GM18858 (cell line): ENCODE results near the gene SLC25A30.
"Not testable (repeated sequence)": the region's sequence is repeated elsewhere in the genome, so short reads cannot be mapped to it uniquely, and the experiment has no call there.

Experiments
- ATAC-seq: cut with Tn5 transposase; IDR thresholded peaks from one replicate; pipeline ENCODE4 v1.9.1; 2021; ENCODE audit not compliant: unreplicated experiment

SLC25A30 gene

DNA sequence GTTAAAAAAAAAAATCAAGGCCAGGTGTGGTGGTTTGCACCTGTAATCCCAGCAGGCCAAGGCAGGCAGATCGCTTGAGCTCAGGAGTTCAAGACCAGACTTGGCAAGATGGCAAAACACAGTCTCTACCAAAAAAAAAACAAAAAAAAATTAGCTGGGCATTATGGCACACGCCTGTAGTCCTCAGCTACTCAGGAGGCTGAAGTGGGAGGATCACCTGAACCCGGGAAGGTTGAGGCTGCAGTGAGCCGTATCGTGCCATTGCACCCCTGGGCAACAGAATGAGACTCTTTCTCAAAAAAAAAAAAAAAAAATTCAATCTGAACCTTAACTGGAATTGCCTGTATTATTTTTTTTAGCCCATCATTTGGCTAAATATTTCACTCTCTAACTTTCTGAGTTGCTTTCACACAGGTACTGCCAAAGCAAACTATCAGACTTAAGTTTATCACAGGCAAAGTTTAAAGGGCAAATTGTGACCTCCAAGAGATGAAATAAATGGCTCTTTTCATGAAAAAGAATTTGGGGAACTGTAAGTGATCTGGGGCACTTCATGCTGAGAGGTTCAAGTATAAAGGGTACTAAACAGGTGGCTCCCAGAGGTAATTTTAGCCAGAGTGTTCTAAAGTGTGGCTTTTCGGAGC is 14.7 kb upstream of the SLC25A30 start:
- no peak for ATAC-seq

GRCh38 chr13:45426056-45426841 is 8.1 kb upstream of the SLC25A30 start:
- ATAC-seq = not testable (repeated sequence)

- no peak for ATAC-seq
Measured at GRCh38 chr13:45422731-45423292, 4.6 kb upstream of the SLC25A30 start.

- no peak for ATAC-seq
Measured at GRCh38 chr13:45419945-45420344, 1.8 kb upstream of the SLC25A30 start.

GRCh38 chr13:45419389-45419788 is 1.2 kb upstream of the SLC25A30 start:
- not testable (repeated sequence) for ATAC-seq

- no peak for ATAC-seq
Measured at GRCh38 chr13:45416516-45417128, 1.6 kb downstream of the SLC25A30 start.

DNA sequence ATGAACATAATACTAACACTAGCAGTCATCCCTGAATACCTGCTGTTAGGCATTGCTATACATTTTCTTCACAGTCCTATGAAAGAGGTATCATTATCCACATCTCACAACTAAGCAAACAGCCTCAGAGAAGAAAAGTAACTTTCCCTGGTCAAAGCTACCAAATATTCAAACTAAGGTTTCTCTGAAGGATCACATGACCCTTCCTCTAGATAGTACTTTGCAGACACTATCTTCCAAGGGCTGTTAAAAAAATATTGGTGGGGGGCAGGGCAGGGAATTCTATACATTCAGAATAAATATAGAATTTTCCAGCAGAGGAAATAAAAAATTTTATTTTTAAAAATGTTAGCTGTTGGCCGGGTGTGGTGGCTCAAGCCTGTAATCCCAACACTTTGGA is 3.1 kb downstream of the SLC25A30 start:
- ATAC-seq = no peak

- ATAC-seq = no peak
Measured at GRCh38 chr13:45413826-45414307, 4.3 kb downstream of the SLC25A30 start.

DNA sequence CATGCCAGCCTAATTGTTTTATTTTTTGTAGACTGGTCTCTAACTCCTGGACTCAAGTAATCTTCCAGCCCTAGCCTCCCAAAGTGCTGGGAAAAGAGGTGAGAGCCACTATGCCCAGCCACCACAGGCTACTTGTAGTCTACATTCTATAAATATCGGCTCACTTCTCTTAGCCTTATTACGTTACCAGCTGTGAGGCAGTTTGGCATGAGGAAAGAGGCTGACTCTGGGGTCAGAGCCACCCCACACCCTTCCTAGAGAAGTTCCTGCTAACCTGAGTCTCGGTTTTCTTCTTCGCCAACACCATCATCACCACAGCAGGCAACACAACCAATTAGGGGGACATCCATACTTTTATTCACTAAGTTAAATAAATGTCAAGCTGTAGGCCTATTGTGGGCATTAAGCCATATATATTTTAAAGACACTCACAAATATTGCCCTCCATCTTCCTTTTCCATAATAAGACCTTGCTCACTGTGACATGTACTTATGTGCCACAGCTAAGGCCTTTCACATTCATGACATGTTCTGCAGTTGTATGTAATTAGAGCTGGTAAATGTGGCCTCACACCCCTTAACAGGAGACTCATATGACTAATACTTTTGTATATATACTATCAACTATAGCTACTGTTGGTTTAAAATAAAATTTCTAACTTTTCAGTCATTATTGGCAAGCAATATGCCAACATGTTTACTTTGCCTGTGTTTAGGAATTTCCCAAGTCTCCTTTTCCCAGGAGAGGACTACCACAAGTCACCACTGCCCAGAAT is 5.7 kb downstream of the SLC25A30 start:
- no peak for ATAC-seq

DNA sequence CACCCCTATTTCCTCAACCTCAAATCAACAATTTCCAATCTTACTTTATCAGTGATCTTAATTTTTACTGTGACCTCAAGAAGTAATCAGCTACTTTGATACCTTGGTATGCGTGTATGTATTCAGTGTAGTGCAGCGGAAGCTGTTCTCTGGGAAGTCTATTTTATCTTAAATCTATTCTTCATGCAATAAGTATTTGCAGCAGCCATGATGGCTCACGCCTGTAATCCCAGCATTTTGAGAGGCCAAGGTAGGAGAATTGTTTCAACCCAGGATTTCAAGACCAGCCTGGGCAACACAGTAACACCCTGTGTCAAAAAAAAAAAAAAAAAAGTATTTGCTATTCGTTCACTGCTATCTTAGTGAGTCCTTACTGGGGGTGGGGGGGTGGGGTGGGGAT is 6.5 kb downstream of the SLC25A30 start:
- no peak for ATAC-seq

GRCh38 chr13:45411221-45411620 is 7.0 kb downstream of the SLC25A30 start:
- no peak for ATAC-seq

- no peak for ATAC-seq
Measured at GRCh38 chr13:45410466-45410865, 7.7 kb downstream of the SLC25A30 start.

- ATAC-seq = no peak
Measured at GRCh38 chr13:45410001-45410400, 8.2 kb downstream of the SLC25A30 start.

DNA sequence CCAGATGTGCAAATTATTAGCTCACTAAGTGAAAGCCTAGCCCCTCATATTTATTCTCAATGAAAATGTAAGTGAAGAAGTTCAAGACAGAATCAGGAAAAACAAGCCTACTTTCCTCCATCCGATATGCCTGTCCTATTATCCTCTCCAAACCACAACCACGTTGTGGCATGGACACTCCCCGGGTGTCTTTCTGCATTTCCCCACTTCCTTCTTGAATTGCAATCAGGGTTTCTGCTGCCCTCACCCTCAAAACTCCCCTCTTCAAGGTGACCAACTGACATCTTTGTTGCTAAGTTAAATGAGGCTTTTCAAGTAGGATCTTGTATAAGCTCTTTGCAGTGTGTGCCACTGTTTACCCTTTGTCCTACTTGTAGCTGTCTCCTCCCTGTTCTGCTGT is 11.8 kb downstream of the SLC25A30 start:
- ATAC-seq = no peak

DNA sequence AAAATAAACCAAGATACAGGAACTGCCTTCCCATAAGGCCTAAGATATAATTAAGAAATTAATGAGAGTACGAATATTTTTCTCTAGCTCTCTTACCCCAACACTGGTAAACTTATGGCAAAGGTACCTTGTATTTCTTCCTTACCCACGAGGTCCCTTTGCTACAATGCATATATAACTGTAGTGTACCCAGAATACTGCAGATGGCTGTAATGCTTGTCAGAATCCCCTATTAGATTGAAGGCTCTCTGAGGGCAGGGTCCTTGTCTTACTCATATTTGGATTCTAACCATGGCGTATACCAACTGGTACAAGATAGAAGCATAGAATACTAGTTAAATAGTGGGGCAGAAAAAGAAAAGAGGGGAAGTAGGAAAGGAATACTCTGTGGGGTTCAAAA is 15.1 kb downstream of the SLC25A30 start:
- ATAC-seq = no peak

DNA sequence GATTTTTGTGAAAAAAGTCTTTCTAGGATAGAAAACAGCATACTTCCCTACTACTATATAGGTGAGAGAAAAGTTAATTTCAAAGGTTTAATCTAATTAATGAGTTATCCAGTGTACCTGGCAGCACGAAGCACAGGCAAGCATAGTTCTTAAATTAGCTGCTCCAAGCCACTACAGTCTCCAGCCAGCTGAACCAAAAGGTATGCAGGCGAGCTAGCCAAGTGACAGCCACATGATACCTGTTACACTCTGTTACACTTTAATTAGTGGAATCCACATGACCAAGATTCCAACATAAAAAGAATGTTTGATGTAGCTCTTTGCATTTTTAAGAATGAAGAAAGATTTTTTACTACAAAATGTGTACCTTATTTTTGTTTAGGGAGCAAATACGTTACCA is 15.5 kb downstream of the SLC25A30 start:
- ATAC-seq = no peak

DNA sequence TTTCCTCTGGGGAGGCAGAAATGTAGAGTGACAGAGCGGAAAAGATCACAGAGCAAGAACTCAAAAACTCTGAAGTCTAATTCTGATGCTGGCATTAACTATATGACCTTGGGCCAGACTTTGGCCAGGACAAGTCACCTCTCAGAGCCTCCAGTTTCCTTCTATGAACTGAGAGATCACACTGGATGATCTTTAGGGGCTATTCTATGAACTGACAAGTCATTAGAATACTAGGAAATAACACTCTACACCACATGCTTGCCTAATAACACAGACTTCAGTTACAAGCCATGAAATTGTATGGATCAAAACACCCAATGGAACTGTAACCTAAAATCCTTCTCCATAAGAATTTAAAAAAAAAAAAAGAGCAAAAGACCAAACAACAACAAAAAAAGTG is 16.9 kb downstream of the SLC25A30 start:
- no peak for ATAC-seq

GRCh38 chr13:45398877-45399276 is 19.3 kb downstream of the SLC25A30 start:
- ATAC-seq = no peak

GRCh38 chr13:45396533-45397095 is 21.6 kb downstream of the SLC25A30 start:
- no peak for ATAC-seq

DNA sequence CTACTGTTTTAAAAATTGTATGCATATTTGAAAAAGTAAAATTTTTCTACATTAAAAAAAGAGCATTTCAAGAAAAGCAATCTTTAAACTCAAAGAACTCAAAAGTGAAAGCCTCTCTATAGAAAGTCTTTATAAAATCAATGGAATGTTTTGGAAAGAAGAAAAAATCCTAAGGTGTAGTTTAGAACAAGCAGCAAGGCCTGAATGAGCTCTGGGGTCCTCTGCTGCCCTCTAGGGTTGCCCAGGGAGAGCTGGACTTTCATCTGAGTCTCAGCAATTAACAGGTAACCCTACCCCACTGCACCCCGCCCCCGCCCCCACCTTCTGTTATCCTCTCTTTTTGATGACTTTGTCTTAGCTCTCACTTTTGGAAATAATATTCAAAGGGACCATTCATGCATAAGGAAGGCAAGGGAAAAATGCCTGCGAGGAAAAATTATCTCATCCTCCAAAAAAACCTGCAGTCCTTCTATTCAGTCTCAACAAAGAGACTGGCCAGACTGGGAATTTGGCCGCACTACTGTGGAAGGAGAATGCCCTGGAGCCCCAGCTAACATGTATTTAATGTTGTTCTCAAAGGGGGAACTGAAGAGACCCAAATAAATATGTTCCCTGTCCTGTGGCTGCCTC is 24.1 kb downstream of the SLC25A30 start:
- ATAC-seq = no peak
